ENCODE results near the gene TMEM89. TPM values are rescaled to one million over a fixed set of nuclear protein-coding genes. Genes with fewer than 3 reads are reported as not detected.

Gene TMEM89
- total and polyA plus RNA-seq, 7 experiments from 2014 or later: not detected

DNA sequence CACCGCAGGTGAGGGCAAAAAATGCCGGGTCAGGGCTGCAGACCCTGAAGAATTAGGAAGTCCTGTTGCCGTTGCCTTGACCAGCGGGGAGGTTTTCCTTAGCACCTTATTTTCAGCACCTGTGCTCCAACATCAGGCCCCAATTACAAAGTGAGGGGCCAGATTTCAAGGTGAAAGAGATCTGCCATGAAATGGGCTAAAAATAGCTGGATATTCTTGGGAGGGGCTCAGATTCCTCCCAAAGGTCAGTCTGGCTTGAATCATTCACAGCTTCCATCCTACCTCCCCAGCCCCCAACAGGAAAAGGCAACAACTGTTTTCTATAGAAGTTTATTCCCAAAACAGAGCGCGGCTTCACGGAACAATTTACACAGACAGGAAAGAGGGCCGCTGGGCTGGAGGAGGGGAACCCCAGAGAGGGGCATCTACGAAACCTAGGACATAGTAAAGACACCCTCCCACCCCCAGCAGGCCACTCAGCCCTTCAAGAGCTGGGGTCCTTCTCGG lies 14.6 kb upstream of the TMEM89 start:
- Mint-ChIP-seq H3K4me3 (peak overlapping the region; percentile 79 to 92 (median 88)), H3K36me3 (peaks cover 0 to 4% (median 0%) of the 10 kb centered on the region in 5 donors), H3K9me3 (no peaks in the 10 kb centered on the region), H3K27ac (no peak overlapping the region), H3K4me1 (peaks cover 4 to 31% (median 22%) of the 10 kb centered on the region in 7 donors), H3K27me3 (no peaks in the 10 kb centered on the region)
- Histone ChIP-seq H3K4me3 (ENCODE audit: low read length) (peak overlapping the region; percentile 76), H3K9me3 (ENCODE audit: control insufficient read depth in 2 of 3, low read length in 3 of 3) (no peaks in the 10 kb centered on the region), H3K36me3 (ENCODE audit: control insufficient read depth in 2 of 3, insufficient read depth in 3 of 3, low read length in 3 of 3) (peaks cover 0 to 5% (median 0%) of the 10 kb centered on the region in 3 experiments), H3K4me1 (ENCODE audit: control insufficient read depth in 2 of 2, insufficient read depth in 2 of 2, low read length in 2 of 2) (peaks cover 0 to 11% of the 10 kb centered on the region in 2 donors), H3K27me3 (ENCODE audit: control insufficient read depth in 2 of 2, insufficient read depth in 2 of 2, low read length in 2 of 2) (no peaks in the 10 kb centered on the region), H3K27ac (ENCODE audit: low read depth, low read length) (peak overlapping the region; percentile 70)
- ChIA-PET POLR2A (interaction anchor here (0.7 to 3.0 kb wide), 8 partner anchors 13 to 484 kb away, joined by 3 to 9 read pairs (median 4); partner anchors contain the start of genes CCDC51, CELSR3, UQCRC1 and USP19), CTCF (interaction anchor here (2.4 kb wide), 1 partner anchor 48 kb away, joined by 7 read pairs; no protein-coding TSS in a partner anchor)
- DNase-seq (no peak), ATAC-seq (no peak)
- intact Hi-C loops (cut with micrococcal nuclease): loop anchor here in 1 of 2 donors (5.0 to 10.0 kb wide), 3 partner anchors 39 to 706 kb away; partner anchors contain the start of genes COL7A1, NME6 and USP4

GRCh38 chr3:48635222-48636021 lies 13.9 kb upstream of the TMEM89 start, which contains the start of gene SLC26A6:
TSS of gene SLC26A6 (minus strand) at chr3:48635461. CDS start at chr3:48635393, 68 bp downstream.
- intact Hi-C loops (cut with micrococcal nuclease): loop anchor here (1.0 to 10.0 kb wide), 13 partner anchors 21 to 707 kb away; partner anchors contain the start of genes NME6 (in 2 of the 2), QRICH1 (in 2 of the 2), UQCRC1 (in 2 of the 2) and CDC25A (in 1 of the 2)
- peak within 1 kb of the TSS in 7 of 9 donors; percentile 12 to 84 (median 68) for H3K27ac Mint-ChIP-seq
- POLR2A ChIA-PET: interaction anchor here (0.5 to 3.0 kb wide), 10 partner anchors 12 to 485 kb away, joined by 3 to 9 read pairs (median 4); partner anchors contain the start of genes CCDC51, CELSR3, PFKFB4 and UQCRC1
- no peaks in the 10 kb centered on the region for H3K27me3 ChIP-seq (ENCODE audit: control insufficient read depth in 2 of 2, insufficient read depth in 2 of 2, low read length in 2 of 2)
- peak within 1 kb of the TSS; percentile 70 for H3K27ac ChIP-seq (ENCODE audit: low read depth, low read length)
- H3K36me3 ChIP-seq (ENCODE audit: control insufficient read depth in 2 of 3, insufficient read depth in 3 of 3, low read length in 3 of 3): peaks cover 0 to 5% (median 0%) of the 10 kb centered on the region in 3 experiments
- H3K4me3 ChIP-seq (ENCODE audit: low read length): peak within 1 kb of the TSS; percentile 76
- CTCF ChIA-PET: interaction anchor here (0.7 to 2.4 kb wide), 5 partner anchors 11 to 53 kb away, joined by 3 to 7 read pairs (median 3); no protein-coding TSS in a partner anchor
- peaks cover 0 to 5% (median 0%) of the 10 kb centered on the region in 5 donors for H3K36me3 Mint-ChIP-seq
- peak; percentile 81 to 98 (median 86) for DNase-seq
- peak; percentile 98 for ATAC-seq
- H3K4me1 ChIP-seq (ENCODE audit: control insufficient read depth in 2 of 2, insufficient read depth in 2 of 2, low read length in 2 of 2): peaks cover 0 to 11% of the 10 kb centered on the region in 2 donors
- H3K9me3 ChIP-seq (ENCODE audit: control insufficient read depth in 2 of 3, low read length in 3 of 3): no peaks in the 10 kb centered on the region
- H3K4me1 Mint-ChIP-seq: peaks cover 4 to 31% (median 22%) of the 10 kb centered on the region in 7 donors
- H3K9me3 Mint-ChIP-seq: no peaks in the 10 kb centered on the region
- H3K27me3 Mint-ChIP-seq: no peaks in the 10 kb centered on the region
- peak within 1 kb of the TSS; percentile 79 to 92 (median 88) for H3K4me3 Mint-ChIP-seq

GRCh38 chr3:48634661-48635221 lies 13.2 kb upstream of the TMEM89 start:
- peaks cover 4 to 31% (median 22%) of the 10 kb centered on the region in 7 donors for H3K4me1 Mint-ChIP-seq

GRCh38 chr3:48633743-48634142 lies 12.2 kb upstream of the TMEM89 start:
- DNase-seq (no peak), ATAC-seq (no peak)
- Histone ChIP-seq H3K27me3 (ENCODE audit: control insufficient read depth in 2 of 2, insufficient read depth in 2 of 2, low read length in 2 of 2) (no peaks in the 10 kb centered on the region), H3K4me3 (ENCODE audit: low read length) (no peak overlapping the region), H3K4me1 (ENCODE audit: control insufficient read depth in 2 of 2, insufficient read depth in 2 of 2, low read length in 2 of 2) (peaks cover 0 to 11% of the 10 kb centered on the region in 2 donors), H3K36me3 (ENCODE audit: control insufficient read depth in 2 of 3, insufficient read depth in 3 of 3, low read length in 3 of 3) (peaks cover 0 to 7% (median 0%) of the 10 kb centered on the region in 3 experiments), H3K9me3 (ENCODE audit: control insufficient read depth in 2 of 3, low read length in 3 of 3) (no peaks in the 10 kb centered on the region), H3K27ac (ENCODE audit: low read depth, low read length) (no peak overlapping the region)
- Mint-ChIP-seq H3K27me3 (no peaks in the 10 kb centered on the region), H3K4me1 (peaks cover 4 to 31% (median 19%) of the 10 kb centered on the region in 7 donors), H3K4me3 (peak overlapping the region; percentile 33 to 92 (median 88)), H3K36me3 (peaks cover 0 to 13% (median 0%) of the 10 kb centered on the region in 5 donors), H3K27ac (peak overlapping the region in 1 of 9 donors; percentile 45), H3K9me3 (no peaks in the 10 kb centered on the region)
- intact Hi-C loops (cut with micrococcal nuclease): loop anchor here in 1 of 2 donors (10.0 kb wide), 1 partner anchor 329 kb away; the partner anchor contains the start of gene NME6
- POLR2A ChIA-PET: interaction anchor here (1.3 to 2.0 kb wide), 2 partner anchors 23 to 77 kb away, joined by 3 to 5 read pairs; partner anchors contain the start of gene PFKFB4
- CTCF ChIA-PET: interaction anchor here (1.1 to 1.3 kb wide), 2 partner anchors 55 to 100 kb away, joined by 3 to 4 read pairs; no protein-coding TSS in a partner anchor

More at GRCh38 chr3:48634661-48635221, 13.2 kb upstream of the TMEM89 start:
- Mint-ChIP-seq H3K36me3 (peaks cover 0 to 9% (median 0%) of the 10 kb centered on the region in 5 donors), H3K4me3 (peak overlapping the region; percentile 79 to 92 (median 88)), H3K9me3 (no peaks in the 10 kb centered on the region), H3K27ac (peak overlapping the region in 3 of 9 donors; percentile 20 to 45 (median 38)), H3K27me3 (no peaks in the 10 kb centered on the region)
- H3K27ac ChIP-seq (ENCODE audit: low read depth, low read length): peak overlapping the region; percentile 70
- ChIA-PET CTCF (interaction anchor here (0.6 to 2.4 kb wide), 6 partner anchors 22 to 199 kb away, joined by 3 to 7 read pairs (median 4); no protein-coding TSS in a partner anchor), POLR2A (interaction anchor here (0.6 to 3.0 kb wide), 6 partner anchors 12 to 234 kb away, joined by 3 to 9 read pairs (median 6); partner anchors contain the start of genes CELSR3, PFKFB4 and UQCRC1)
- H3K4me1 ChIP-seq (ENCODE audit: control insufficient read depth in 2 of 2, insufficient read depth in 2 of 2, low read length in 2 of 2): peaks cover 0 to 11% of the 10 kb centered on the region in 2 donors
- intact Hi-C loops (cut with micrococcal nuclease): loop anchor here (1.0 to 10.0 kb wide), 13 partner anchors 22 to 708 kb away; partner anchors contain the start of genes NME6 (in 2 of the 2), QRICH1 (in 2 of the 2), UQCRC1 (in 2 of the 2) and CDC25A (in 1 of the 2)
- ATAC-seq (peak; percentile 19), DNase-seq (peak in 3 of 9 donors; percentile 10 to 66 (median 28))
- H3K4me3 ChIP-seq (ENCODE audit: low read length): peak overlapping the region; percentile 76
- H3K9me3 ChIP-seq (ENCODE audit: control insufficient read depth in 2 of 3, low read length in 3 of 3): no peaks in the 10 kb centered on the region
- H3K36me3 ChIP-seq (ENCODE audit: control insufficient read depth in 2 of 3, insufficient read depth in 3 of 3, low read length in 3 of 3): peaks cover 0 to 5% (median 0%) of the 10 kb centered on the region in 3 experiments
- no peaks in the 10 kb centered on the region for H3K27me3 ChIP-seq (ENCODE audit: control insufficient read depth in 2 of 2, insufficient read depth in 2 of 2, low read length in 2 of 2)

- ChIA-PET CTCF (interaction anchor here (1.1 kb wide), 1 partner anchor 99 kb away, joined by 4 read pairs; no protein-coding TSS in a partner anchor), POLR2A (interaction anchor here (1.3 to 2.0 kb wide), 2 partner anchors 23 to 76 kb away, joined by 3 to 5 read pairs; partner anchors contain the start of gene PFKFB4)
- no peaks in the 10 kb centered on the region for H3K9me3 Mint-ChIP-seq
- intact Hi-C loops (cut with micrococcal nuclease): loop anchor here in 1 of 2 donors (10.0 kb wide), 1 partner anchor 328 kb away; the partner anchor contains the start of gene NME6
- no peaks in the 10 kb centered on the region for H3K27me3 Mint-ChIP-seq
- H3K4me3 Mint-ChIP-seq: peak overlapping the region in 6 of 10 donors; percentile 9 to 90 (median 22)
- peaks cover 4 to 31% (median 19%) of the 10 kb centered on the region in 7 donors for H3K4me1 Mint-ChIP-seq
- peaks cover 0 to 12% (median 0%) of the 10 kb centered on the region in 3 experiments for H3K36me3 ChIP-seq (ENCODE audit: control insufficient read depth in 2 of 3, insufficient read depth in 3 of 3, low read length in 3 of 3)
- no peaks in the 10 kb centered on the region for H3K9me3 ChIP-seq (ENCODE audit: control insufficient read depth in 2 of 3, low read length in 3 of 3)
- no peaks in the 10 kb centered on the region for H3K27me3 ChIP-seq (ENCODE audit: control insufficient read depth in 2 of 2, insufficient read depth in 2 of 2, low read length in 2 of 2)
- H3K27ac Mint-ChIP-seq: no peak overlapping the region
- H3K27ac ChIP-seq (ENCODE audit: low read depth, low read length): no peak overlapping the region
- peaks cover 0 to 13% (median 0%) of the 10 kb centered on the region in 5 donors for H3K36me3 Mint-ChIP-seq
- no peak for DNase-seq
- no peak overlapping the region for H3K4me3 ChIP-seq (ENCODE audit: low read length)
- no peak for ATAC-seq
- peaks cover 0 to 11% of the 10 kb centered on the region in 2 donors for H3K4me1 ChIP-seq (ENCODE audit: control insufficient read depth in 2 of 2, insufficient read depth in 2 of 2, low read length in 2 of 2)
Measured at GRCh38 chr3:48633256-48633655, 11.7 kb upstream of the TMEM89 start.
